Activated naive CD8-positive, alpha-beta T cell treated with anti-CD3 and anti-CD28 coated beads, Interleukin-2, amount 50 U/mL, for 24 hours (primary cell): Measurements from ENCODE around the gene SPON2.

Experiments
- ATAC-seq: fragments of 150-1000 bp; cut with Tn5 transposase; one replicate; pipeline ENCODE4 v1.10.0; 2021
- DNase-seq: peaks from one replicate; pipeline ENCODE4 v3.0.0; 2021
- H3K27ac Mint-ChIP-seq: one replicate; pipeline ENCODE4 v1.8.0; 2021; ENCODE audit warnings: mild to moderate bottlenecking, mixed read lengths
- H3K27me3 Mint-ChIP-seq: one replicate; pipeline ENCODE4 v1.8.0; 2021; ENCODE audit warnings: mixed read lengths
- H3K36me3 Mint-ChIP-seq: one replicate; pipeline ENCODE4 v1.8.0; 2021; ENCODE audit warnings: low read depth, mixed read lengths
- H3K4me1 Mint-ChIP-seq: one replicate; pipeline ENCODE4 v1.8.0; 2021; ENCODE audit warnings: mixed read lengths
- H3K4me3 Mint-ChIP-seq: one replicate; pipeline ENCODE4 v1.8.0; 2021; ENCODE audit warnings: mild to moderate bottlenecking, moderate library complexity, mixed read lengths
- H3K9me3 Mint-ChIP-seq: one replicate; pipeline ENCODE4 v1.8.0; 2021; ENCODE audit warnings: mixed read lengths

The SPON2 gene

GRCh38 chr4:1164040-1164439, 8.3 kb downstream of the SPON2 start:
- no peaks in the 10 kb centered on the region for H3K9me3 Mint-ChIP-seq
- no peaks in the 10 kb centered on the region for H3K36me3 Mint-ChIP-seq
- DNase-seq (no peak), ATAC-seq (no peak)
- peaks cover 3% of the 10 kb centered on the region for H3K27me3 Mint-ChIP-seq
- no peak overlapping the region for H3K4me3 Mint-ChIP-seq
- no peak overlapping the region for H3K27ac Mint-ChIP-seq
- peaks cover 21% of the 10 kb centered on the region for H3K4me1 Mint-ChIP-seq

- Mint-ChIP-seq H3K36me3 (no peaks in the 10 kb centered on the region), H3K27ac (no peak overlapping the region), H3K4me3 (no peak overlapping the region), H3K4me1 (peaks cover 8% of the 10 kb centered on the region), H3K27me3 (no peaks in the 10 kb centered on the region), H3K9me3 (peaks cover 9% of the 10 kb centered on the region)
- no peak for DNase-seq
- no peak for ATAC-seq
Observed at GRCh38 chr4:1160351-1160750, 12.0 kb downstream of the SPON2 start.

GRCh38 chr4:1156069-1156468, 16.3 kb downstream of the SPON2 start:
- no peaks in the 10 kb centered on the region for H3K4me1 Mint-ChIP-seq
- ATAC-seq (no peak), DNase-seq (no peak)
- no peaks in the 10 kb centered on the region for H3K36me3 Mint-ChIP-seq
- H3K9me3 Mint-ChIP-seq, result peaks cover 9% of the 10 kb centered on the region
- H3K27me3 Mint-ChIP-seq, result peaks cover 4% of the 10 kb centered on the region
- H3K27ac Mint-ChIP-seq, result no peak overlapping the region
- no peak overlapping the region for H3K4me3 Mint-ChIP-seq

GRCh38 chr4:1155314-1155713, 17.1 kb downstream of the SPON2 start:
- Mint-ChIP-seq H3K27ac (no peak overlapping the region), H3K4me3 (no peak overlapping the region), H3K4me1 (no peaks in the 10 kb centered on the region), H3K9me3 (peaks cover 9% of the 10 kb centered on the region), H3K36me3 (no peaks in the 10 kb centered on the region), H3K27me3 (peaks cover 4% of the 10 kb centered on the region)
- no peak for ATAC-seq
- no peak for DNase-seq

- ATAC-seq (no peak), DNase-seq (no peak)
- H3K27ac Mint-ChIP-seq, result no peak overlapping the region
- H3K27me3 Mint-ChIP-seq, result peaks cover 4% of the 10 kb centered on the region
- H3K4me1 Mint-ChIP-seq, result no peaks in the 10 kb centered on the region
- peaks cover 9% of the 10 kb centered on the region for H3K9me3 Mint-ChIP-seq
- no peaks in the 10 kb centered on the region for H3K36me3 Mint-ChIP-seq
- H3K4me3 Mint-ChIP-seq, result no peak overlapping the region
Observed at GRCh38 chr4:1154523-1155182, 17.7 kb downstream of the SPON2 start.

GRCh38 chr4:1154126-1154522, 18.3 kb downstream of the SPON2 start:
- no peaks in the 10 kb centered on the region for H3K36me3 Mint-ChIP-seq
- no peak overlapping the region for H3K27ac Mint-ChIP-seq
- peaks cover 4% of the 10 kb centered on the region for H3K27me3 Mint-ChIP-seq
- DNase-seq (no peak), ATAC-seq (no peak)
- no peak overlapping the region for H3K4me3 Mint-ChIP-seq
- no peaks in the 10 kb centered on the region for H3K4me1 Mint-ChIP-seq
- H3K9me3 Mint-ChIP-seq, result peaks cover 9% of the 10 kb centered on the region

- Mint-ChIP-seq H3K9me3 (peaks cover 9% of the 10 kb centered on the region), H3K36me3 (no peaks in the 10 kb centered on the region), H3K4me3 (no peak overlapping the region), H3K27me3 (peaks cover 4% of the 10 kb centered on the region), H3K27ac (no peak overlapping the region), H3K4me1 (no peaks in the 10 kb centered on the region)
- DNase-seq, result no peak
- no peak for ATAC-seq
Observed at GRCh38 chr4:1153567-1154090, 18.8 kb downstream of the SPON2 start.

- no peak overlapping the region for H3K27ac Mint-ChIP-seq
- ATAC-seq (no peak), DNase-seq (no peak)
- H3K4me1 Mint-ChIP-seq, result no peaks in the 10 kb centered on the region
- no peaks in the 10 kb centered on the region for H3K36me3 Mint-ChIP-seq
- no peak overlapping the region for H3K4me3 Mint-ChIP-seq
- peaks cover 4% of the 10 kb centered on the region for H3K27me3 Mint-ChIP-seq
- H3K9me3 Mint-ChIP-seq, result no peaks in the 10 kb centered on the region
Observed at GRCh38 chr4:1152290-1152689, 20.1 kb downstream of the SPON2 start.

GRCh38 chr4:1151541-1151940, 20.8 kb downstream of the SPON2 start:
- no peaks in the 10 kb centered on the region for H3K9me3 Mint-ChIP-seq
- H3K27ac Mint-ChIP-seq, result no peak overlapping the region
- DNase-seq (no peak), ATAC-seq (no peak)
- no peaks in the 10 kb centered on the region for H3K36me3 Mint-ChIP-seq
- no peaks in the 10 kb centered on the region for H3K4me1 Mint-ChIP-seq
- H3K4me3 Mint-ChIP-seq, result no peak overlapping the region
- peaks cover 4% of the 10 kb centered on the region for H3K27me3 Mint-ChIP-seq

GRCh38 chr4:1150875-1151274, 21.5 kb downstream of the SPON2 start:
- Mint-ChIP-seq H3K4me1 (no peaks in the 10 kb centered on the region), H3K36me3 (no peaks in the 10 kb centered on the region), H3K9me3 (no peaks in the 10 kb centered on the region), H3K27ac (no peak overlapping the region), H3K4me3 (no peak overlapping the region), H3K27me3 (peaks cover 4% of the 10 kb centered on the region)
- no peak for DNase-seq
- ATAC-seq, result no peak

- no peaks in the 10 kb centered on the region for H3K9me3 Mint-ChIP-seq
- H3K27me3 Mint-ChIP-seq, result peaks cover 11% of the 10 kb centered on the region
- no peak overlapping the region for H3K4me3 Mint-ChIP-seq
- H3K4me1 Mint-ChIP-seq, result peaks cover 12% of the 10 kb centered on the region
- no peak for DNase-seq
- no peak for ATAC-seq
- no peak overlapping the region for H3K27ac Mint-ChIP-seq
- no peaks in the 10 kb centered on the region for H3K36me3 Mint-ChIP-seq
Observed at GRCh38 chr4:1139860-1140259, 32.5 kb downstream of the SPON2 start.

- H3K9me3 Mint-ChIP-seq, result no peaks in the 10 kb centered on the region
- H3K36me3 Mint-ChIP-seq, result no peaks in the 10 kb centered on the region
- DNase-seq (no peak), ATAC-seq (no peak)
- H3K27ac Mint-ChIP-seq, result no peak overlapping the region
- H3K4me1 Mint-ChIP-seq, result peaks cover 12% of the 10 kb centered on the region
- peaks cover 11% of the 10 kb centered on the region for H3K27me3 Mint-ChIP-seq
- H3K4me3 Mint-ChIP-seq, result peak overlapping the region; percentile 82
Observed at GRCh38 chr4:1137850-1138249, 34.5 kb downstream of the SPON2 start.

- no peak overlapping the region for H3K27ac Mint-ChIP-seq
- H3K4me1 Mint-ChIP-seq, result peaks cover 12% of the 10 kb centered on the region
- no peaks in the 10 kb centered on the region for H3K9me3 Mint-ChIP-seq
- no peaks in the 10 kb centered on the region for H3K36me3 Mint-ChIP-seq
- ATAC-seq (no peak), DNase-seq (no peak)
- H3K4me3 Mint-ChIP-seq, result peak overlapping the region; percentile 82
- peaks cover 11% of the 10 kb centered on the region for H3K27me3 Mint-ChIP-seq
Observed at GRCh38 chr4:1137063-1137776, 35.2 kb downstream of the SPON2 start.

GRCh38 chr4:1136048-1136447, 36.3 kb downstream of the SPON2 start:
- DNase-seq (no peak), ATAC-seq (no peak)
- H3K36me3 Mint-ChIP-seq, result no peaks in the 10 kb centered on the region
- peaks cover 4% of the 10 kb centered on the region for H3K27me3 Mint-ChIP-seq
- H3K9me3 Mint-ChIP-seq, result no peaks in the 10 kb centered on the region
- peaks cover 12% of the 10 kb centered on the region for H3K4me1 Mint-ChIP-seq
- no peak overlapping the region for H3K27ac Mint-ChIP-seq
- no peak overlapping the region for H3K4me3 Mint-ChIP-seq

GRCh38 chr4:1133033-1133432, 39.4 kb downstream of the SPON2 start:
- DNase-seq (no peak), ATAC-seq (no peak)
- Mint-ChIP-seq H3K36me3 (no peaks in the 10 kb centered on the region), H3K4me3 (no peak overlapping the region), H3K4me1 (peaks cover 12% of the 10 kb centered on the region), H3K27me3 (peaks cover 4% of the 10 kb centered on the region), H3K27ac (no peak overlapping the region), H3K9me3 (no peaks in the 10 kb centered on the region)
